Kidney epithelial cell (primary cell): Measurements from ENCODE around the gene ARHGEF17. TPM values are rescaled to one million over a fixed set of nuclear protein-coding genes. Genes with fewer than 3 reads are reported as not detected.

Experiments
- DNase-seq: peaks from one replicate; pipeline ENCODE4 v3.0.0-alpha.2; 2010; ENCODE audit warnings: low read depth
- H3K27me3 ChIP-seq: 2 replicates; pipeline ENCODE4 v1.6.0; 2011; ENCODE audit warnings: low read length; ENCODE audit not compliant: control insufficient read depth, insufficient read depth
- H3K36me3 ChIP-seq: 2 replicates; pipeline ENCODE4 v1.5.1; 2011; ENCODE audit warnings: low read length; ENCODE audit not compliant: control insufficient read depth, insufficient read depth
- H3K4me3 ChIP-seq: 2 replicates; pipeline ENCODE4 v1.5.1; 2011; ENCODE audit warnings: low read depth, mild to moderate bottlenecking, control low read depth, low read length
- CTCF ChIP-seq: IDR thresholded peaks from 2 replicates; pipeline ENCODE4 v1.5.1; 2011; ENCODE audit warnings: mild to moderate bottlenecking, moderate library complexity, low read length, control low read depth, inconsistent platforms; ENCODE audit not compliant: insufficient read depth, poor library complexity, severe bottlenecking
- total RNA-seq: library from RNA; depleted of rRNA; stranded (reverse); fragments of >200 nt; gene quantifications from 2 replicates; pipeline ENCODE4 v1.2.3, GENCODE V29; 2015

Gene ARHGEF17
- total RNA-seq, 1 donor from 2014 or later: 25.5 TPM

GRCh38 chr11:73297231-73297590, 10.9 kb upstream of the ARHGEF17 start:
- no peak for DNase-seq

GRCh38 chr11:73297702-73298101, 10.4 kb upstream of the ARHGEF17 start:
- Histone ChIP-seq H3K27me3 (no peaks in the 10 kb centered on the region), H3K4me3 (no peak overlapping the region), H3K36me3 (no peaks in the 10 kb centered on the region)
- no peak for TF ChIP-seq CTCF
- no peak for DNase-seq

More at GRCh38 chr11:73297231-73297590, 10.9 kb upstream of the ARHGEF17 start:
- Histone ChIP-seq H3K36me3 (no peaks in the 10 kb centered on the region), H3K4me3 (no peak overlapping the region), H3K27me3 (no peaks in the 10 kb centered on the region)
- no peak for TF ChIP-seq CTCF

GRCh38 chr11:73298233-73298632, 9.8 kb upstream of the ARHGEF17 start:
- no peak for TF ChIP-seq CTCF
- no peaks in the 10 kb centered on the region for H3K36me3 ChIP-seq
- no peaks in the 10 kb centered on the region for H3K27me3 ChIP-seq
- no peak overlapping the region for H3K4me3 ChIP-seq
- no peak for DNase-seq

GRCh38 chr11:73299751-73300150, 8.3 kb upstream of the ARHGEF17 start:
- H3K27me3 ChIP-seq: no peaks in the 10 kb centered on the region
- no peak overlapping the region for H3K4me3 ChIP-seq
- TF ChIP-seq CTCF: no peak
- H3K36me3 ChIP-seq: no peaks in the 10 kb centered on the region
- DNase-seq: no peak

GRCh38 chr11:73306069-73306841, 1.8 kb upstream of the ARHGEF17 start:
- Histone ChIP-seq H3K4me3 (no peak overlapping the region), H3K36me3 (no peaks in the 10 kb centered on the region), H3K27me3 (no peaks in the 10 kb centered on the region)
- no peak for TF ChIP-seq CTCF
- no peak for DNase-seq

- Histone ChIP-seq H3K4me3 (peak overlapping the region; percentile 30), H3K36me3 (no peaks in the 10 kb centered on the region)
- TF ChIP-seq CTCF: no peak
Observed at GRCh38 chr11:73306977-73307322, 1.1 kb upstream of the ARHGEF17 start.

More at GRCh38 chr11:73306977-73307322, 1.1 kb upstream of the ARHGEF17 start:
- H3K27me3 ChIP-seq: no peaks in the 10 kb centered on the region
- DNase-seq: no peak
